ENCODE data around the gene MYH15. TPM values are rescaled to one million over a fixed set of nuclear protein-coding genes. Genes with fewer than 3 reads are reported as not detected.
A peak's percentile ranks its signal among the peaks of the same experiment; 100 is the strongest.

The MYH15 gene
- total and polyA plus RNA-seq, 2 of the 4 experiments (the other 2 are of a cell fraction) = 0.10 to 0.36 TPM

DNA sequence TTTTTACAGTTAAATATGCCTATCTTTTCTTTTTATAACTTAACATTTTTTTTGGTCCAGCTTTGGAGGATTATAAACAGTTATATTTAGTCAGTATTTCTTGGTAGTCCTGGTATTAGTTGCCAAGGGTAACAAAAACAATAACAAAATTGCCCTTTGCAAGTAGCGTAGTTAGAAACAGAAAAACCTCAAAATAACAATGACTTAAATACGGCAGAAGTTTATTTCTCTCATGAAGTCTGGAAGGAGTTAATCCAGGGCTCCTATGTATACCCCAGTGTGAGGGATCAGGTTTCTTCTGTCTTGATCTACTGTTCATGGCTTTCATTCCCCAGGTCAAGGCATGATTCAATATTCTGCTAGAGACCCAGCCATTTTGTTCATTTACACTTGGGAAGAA is 14.1 kb upstream of the MYH15 start:
- Histone ChIP-seq H2BK20ac (ENCODE audit: low read depth, low read length) (no peak overlapping the region), H2AK5ac (ENCODE audit: low read depth, low read length) (no peak overlapping the region), H3K4me2 (ENCODE audit: low read depth, low read length) (no peak overlapping the region), H3K23ac (ENCODE audit: low read depth, low read length) (no peak overlapping the region), H3K27me3 (ENCODE audit: control insufficient read depth, insufficient read depth, low read length) (no peaks in the 10 kb centered on the region; the same call in 1 of the 2 replicates), H3K4me1 (ENCODE audit: control insufficient read depth, insufficient read depth, low read length) (no peaks in the 10 kb centered on the region), H3K4me3 (ENCODE audit: insufficient read depth, low read depth, low read length) (no peak overlapping the region), H3K9ac (ENCODE audit: low read depth, low read length) (no peak overlapping the region), H3K14ac (replicated peaks; ENCODE audit: low read depth, low read length) (no peak overlapping the region), H3K9me3 (ENCODE audit: control insufficient read depth, insufficient read depth, low read length) (no peaks in the 10 kb centered on the region), H3K18ac (ENCODE audit: low read depth, low read length) (no peak overlapping the region), H4K5ac (ENCODE audit: low read depth, low read length) (no peak overlapping the region), H4K20me1 (ENCODE audit: insufficient read depth, low read length) (no peaks in the 10 kb centered on the region), H2BK120ac (ENCODE audit: low read depth, low read length) (no peak overlapping the region), H2AFZ (replicated peaks; ENCODE audit: low read length, poor library complexity) (no peak overlapping the region), H3K4ac (ENCODE audit: low read depth, low read length) (no peak overlapping the region), H3K79me1 (ENCODE audit: low read depth in 1 of 2, low read length in 2 of 2) (no peaks in the 10 kb centered on the region), H2AK9ac (replicated peaks; ENCODE audit: low read depth, low read length, poor library complexity) (no peak overlapping the region), H3K9me1 (ENCODE audit: insufficient read depth, low read length) (no peaks in the 10 kb centered on the region), H2BK15ac (ENCODE audit: low read depth, low read length) (no peak overlapping the region), H4K8ac (ENCODE audit: low read depth in 2 of 2, low read length in 2 of 2) (no peak overlapping the region), H3K36me3 (ENCODE audit: control insufficient read depth, insufficient read depth, low read length) (no peaks in the 10 kb centered on the region), H3K56ac (ENCODE audit: extremely low read depth, insufficient read depth, low read length) (no peak overlapping the region), H4K91ac (ENCODE audit: insufficient read depth, low read depth, low read length) (no peak overlapping the region), H3K27ac (ENCODE audit: insufficient read depth, low read length) (no peak overlapping the region), H2BK5ac (ENCODE audit: low read depth, low read length, poor library complexity, severe bottlenecking) (no peak overlapping the region)
- in situ Hi-C loops (cut with MboI; ENCODE audit: low sequenced_read_pairs) = no loop called here
- peak; percentile 10 for DNase-seq
- WGBS, 2 experiments (ENCODE audit: extremely low coverage in 2 of 2, insufficient read length in 1 of 2) = no CpG with 5 or more reads among the region's 2 CpGs
- intact Hi-C loops (cut with micrococcal nuclease) = no loop called here
- BruUV-seq (replicated peaks) = no TSS peak
- ChIA-PET POLR2A (ENCODE audit: unreplicated experiment) (no interaction called here), CTCF (no interaction called here)
- no peak for TF ChIP-seq CEBPB (IDR thresholded peaks at IDR 0.05; ENCODE audit: low read depth, low read length)
- no peak for TF ChIP-seq RFX5 (IDR thresholded peaks at IDR 0.05; ENCODE audit: low read depth, low read length)
- no peak for TF ChIP-seq RCOR1 (IDR thresholded peaks at IDR 0.05; ENCODE audit: insufficient replicate concordance, low read length)
- no peak for TF ChIP-seq SMC3 (IDR thresholded peaks at IDR 0.05; ENCODE audit: low read depth, low read length)
- dilution Hi-C loops (cut with HindIII; ENCODE audit: low sequenced_read_pairs, unreplicated experiment) = no loop called here
- ATAC-seq (ENCODE audit: low read depth) = no peak

Data from IMR-90 (cell line).